ENCODE results near the gene CDH4.

The CDH4 gene

GRCh38 chr20:61332016-61332975 is 80.2 kb downstream of the CDH4 start:
- no peak for DNase-seq

GRCh38 chr20:61333484-61334108 is 81.5 kb downstream of the CDH4 start:
- no peak for DNase-seq

- no peak for DNase-seq
Measured at GRCh38 chr20:61340157-61340556, 88.1 kb downstream of the CDH4 start.

DNA sequence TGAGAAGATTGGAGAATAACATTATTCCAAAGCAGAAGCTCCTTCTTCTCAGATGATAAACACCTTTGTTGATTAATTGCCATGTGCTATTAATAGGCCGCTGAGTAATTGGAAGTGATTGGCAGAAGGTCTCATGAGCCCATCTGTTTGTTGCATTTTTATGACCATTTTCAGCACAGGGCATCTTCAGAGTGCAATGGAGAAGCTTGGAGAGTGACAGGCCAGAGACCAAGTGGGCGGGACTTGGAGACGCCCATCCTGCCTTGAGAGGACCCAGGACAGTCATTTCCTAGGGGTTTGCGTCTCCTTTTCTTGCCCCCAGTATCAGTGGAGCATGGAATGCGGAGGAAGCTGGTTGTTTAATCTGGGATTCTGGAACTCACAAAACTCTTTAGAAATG is 89.5 kb downstream of the CDH4 start:
- DNase-seq: no peak

- DNase-seq: no peak
Measured at GRCh38 chr20:61343934-61344333, 91.9 kb downstream of the CDH4 start.

DNA sequence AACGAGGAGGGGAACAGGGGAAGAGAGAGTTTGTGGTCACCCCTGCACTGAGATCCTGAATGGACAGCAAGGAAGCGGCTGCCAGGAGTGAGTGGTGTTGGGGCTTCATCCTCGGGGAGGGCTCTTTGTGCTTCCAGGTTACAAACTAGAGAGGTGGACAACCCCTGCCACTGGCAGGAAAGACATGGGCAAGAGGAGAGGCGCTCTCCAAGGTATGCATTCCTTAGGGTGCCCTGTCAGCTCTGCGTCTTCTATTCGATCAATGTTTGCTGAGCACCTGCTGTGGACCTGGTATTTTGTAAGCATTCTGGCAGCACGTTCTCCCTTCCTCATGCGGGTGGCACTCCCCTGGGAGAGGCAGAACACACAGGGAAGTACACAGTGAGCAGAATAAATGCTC is 93.6 kb downstream of the CDH4 start:
- no peak for DNase-seq

- no peak for DNase-seq
Measured at GRCh38 chr20:61346996-61347395, 94.9 kb downstream of the CDH4 start.

DNA sequence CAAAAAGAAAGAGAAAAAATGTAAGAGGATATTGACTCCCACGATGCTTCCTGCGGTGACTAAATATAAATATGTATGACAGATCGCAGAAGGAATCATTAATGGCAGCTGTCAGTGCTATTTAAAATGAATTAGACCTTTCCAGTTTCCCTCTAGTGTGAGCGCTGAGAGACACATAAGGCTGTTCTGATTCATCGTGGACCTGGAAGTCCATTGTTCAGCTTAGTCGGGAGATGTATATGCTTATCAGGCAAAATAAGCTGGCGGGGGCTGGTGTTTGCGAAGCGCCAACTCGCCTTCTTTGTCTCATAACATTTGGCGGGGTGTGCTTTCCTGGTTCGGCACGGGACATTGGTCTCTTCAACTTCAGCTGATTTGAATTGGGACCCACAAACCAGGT is 95.4 kb downstream of the CDH4 start:
- no peak for DNase-seq

DNA sequence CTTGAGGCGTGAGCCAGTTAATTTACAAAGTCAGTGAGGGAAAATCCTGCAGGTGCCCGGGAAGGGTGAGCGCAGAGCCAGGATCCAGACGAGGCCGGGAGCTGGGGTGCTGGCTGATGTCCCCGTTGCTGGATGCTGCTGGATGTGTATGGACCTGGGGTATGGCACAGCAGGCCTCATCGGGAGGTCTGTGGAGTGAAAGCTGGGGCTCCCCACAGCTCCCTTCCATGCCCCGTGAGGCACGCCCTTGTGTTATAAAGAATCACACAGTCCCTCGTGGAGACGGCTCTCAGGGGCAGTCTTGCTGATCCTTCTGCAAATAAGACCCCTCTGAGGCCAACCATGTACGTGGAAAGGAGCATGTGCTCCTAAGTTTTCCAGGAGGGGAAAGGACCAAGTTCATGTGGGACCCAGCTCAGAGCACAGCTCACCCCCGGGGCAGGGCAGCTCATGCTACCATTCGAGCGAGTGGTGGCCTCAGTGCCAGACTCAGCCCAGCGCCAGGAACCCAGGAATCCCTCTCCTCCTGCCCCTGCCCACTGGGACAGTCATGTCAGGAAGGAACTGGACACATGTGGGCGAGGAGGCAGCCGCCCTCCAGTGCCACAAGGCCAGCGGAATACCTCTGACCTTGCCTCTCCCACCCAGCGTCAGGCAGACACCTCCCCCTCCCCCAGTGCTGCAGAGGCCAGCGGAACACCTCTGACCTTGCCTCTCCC is 97.5 kb downstream of the CDH4 start:
- DNase-seq: no peak

DNA sequence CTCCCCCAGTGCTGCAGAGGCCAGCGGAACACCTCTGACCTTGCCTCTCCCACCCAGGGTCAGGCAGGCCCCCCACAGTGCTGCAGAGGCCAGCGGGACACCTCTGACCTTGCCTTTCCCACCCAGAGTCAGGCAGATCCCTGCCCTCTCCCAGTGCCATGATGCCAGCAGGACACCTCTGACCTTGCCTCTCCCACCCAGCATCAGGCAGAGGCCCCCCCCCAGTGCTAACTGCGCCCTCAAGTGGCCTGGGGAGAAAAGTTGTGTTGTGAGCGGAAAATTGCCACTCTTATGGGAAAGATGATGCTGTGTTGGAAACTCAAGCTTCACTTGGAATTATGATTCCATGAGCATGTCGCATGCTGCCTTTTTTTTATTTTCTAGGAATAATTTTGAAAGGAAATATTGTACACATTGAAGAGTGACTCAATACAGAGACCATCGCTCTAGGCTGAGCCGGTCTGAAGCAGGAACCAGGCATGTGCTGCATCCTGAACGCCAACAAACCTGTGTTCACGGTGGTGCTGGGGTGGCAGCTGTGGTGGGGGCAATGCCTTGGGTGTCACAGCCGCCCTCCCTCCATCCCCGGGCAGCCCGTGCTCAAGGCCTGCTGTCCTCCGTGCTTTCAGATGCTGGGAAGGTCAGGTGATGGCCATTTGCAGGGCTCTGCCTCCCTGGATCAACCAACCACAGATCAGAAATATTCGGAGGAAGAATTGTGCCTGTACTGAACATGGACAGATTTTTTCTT is 98.6 kb downstream of the CDH4 start:
- DNase-seq: no peak

DNA sequence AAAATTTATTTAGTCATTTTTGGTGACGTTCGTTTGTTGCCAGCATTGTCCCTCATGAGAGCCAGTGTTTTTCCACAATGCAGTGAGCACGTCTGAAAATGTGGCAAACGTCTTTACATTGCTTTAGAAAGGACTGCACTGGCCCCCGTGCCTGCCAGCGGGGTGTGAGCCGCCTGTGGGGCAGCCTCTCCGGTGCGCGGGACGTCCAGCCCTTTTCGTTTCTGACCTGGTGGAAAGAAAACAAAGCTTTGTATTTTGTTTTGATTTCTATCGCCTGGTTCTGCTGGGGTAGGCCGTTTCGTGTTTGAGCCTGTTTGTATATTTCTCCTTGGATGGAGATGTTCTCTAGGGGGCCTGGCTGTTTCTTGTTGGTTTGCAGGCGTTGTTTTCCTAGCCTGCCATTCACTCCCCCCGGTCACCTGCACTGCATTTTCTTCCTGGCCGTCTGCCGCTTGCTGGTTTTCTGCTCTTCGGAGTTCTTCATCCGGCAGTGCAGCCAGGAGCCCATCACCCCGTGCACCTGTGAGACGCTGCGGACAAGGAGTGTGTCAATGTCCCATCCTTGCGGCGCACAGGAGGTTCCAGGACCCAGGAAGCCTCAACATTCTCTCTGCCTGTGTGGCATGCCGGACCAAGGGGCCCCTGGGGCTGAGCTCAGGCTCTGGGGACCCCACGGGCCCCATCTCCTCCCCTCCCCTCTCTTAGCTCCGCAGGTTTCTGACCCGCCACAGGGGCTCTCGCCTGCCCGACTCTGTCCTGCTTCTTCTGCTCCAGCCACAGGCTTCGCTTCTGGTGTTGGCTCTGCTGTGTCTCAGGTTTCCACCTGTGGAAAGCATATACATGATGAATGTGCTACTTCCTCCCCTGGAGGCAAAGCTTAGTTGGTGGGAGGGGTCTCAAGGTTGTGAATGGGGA is 100.5 kb downstream of the CDH4 start:
- DNase-seq: no peak

- DNase-seq: no peak
Measured at GRCh38 chr20:61353261-61354000, 101.4 kb downstream of the CDH4 start.

DNA sequence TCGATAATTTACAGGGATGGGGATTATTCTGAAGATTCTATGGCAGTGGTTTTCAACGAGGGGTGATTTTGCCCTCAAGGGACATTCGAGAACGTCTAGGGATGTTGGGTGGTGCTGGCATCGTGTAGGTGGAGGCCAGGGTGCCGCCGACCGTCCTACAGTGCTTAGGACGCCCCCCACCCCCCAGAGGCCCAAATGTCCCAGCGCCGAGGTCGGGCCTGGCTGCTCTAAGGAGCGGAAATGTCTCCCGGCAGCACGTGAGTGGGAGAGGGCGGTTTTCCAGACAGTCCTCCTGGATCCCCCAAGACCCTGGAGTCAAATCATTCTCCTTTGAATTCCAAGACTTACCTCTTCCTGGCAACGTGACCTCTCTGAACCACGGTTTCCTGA is 101.9 kb downstream of the CDH4 start:
- DNase-seq: no peak

DNA sequence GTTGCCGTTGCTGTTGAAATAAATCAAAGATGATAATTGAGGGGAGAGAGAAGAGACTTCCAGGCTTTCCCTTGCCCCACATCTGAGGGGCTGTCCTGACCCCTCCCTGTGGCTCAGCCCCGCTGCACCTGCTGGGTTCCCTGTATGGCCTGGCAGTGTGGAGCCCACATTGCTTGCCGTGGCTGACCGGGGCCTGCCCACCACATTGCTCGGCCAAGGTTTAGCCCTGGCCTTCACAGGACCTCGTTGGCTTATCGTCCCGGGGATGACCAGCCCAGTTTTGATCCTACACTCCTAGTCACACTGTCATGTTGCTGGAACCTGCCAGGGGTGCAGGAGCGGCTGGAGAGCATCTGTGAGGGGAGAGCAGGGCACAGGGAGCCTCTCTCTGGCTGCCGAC is 102.4 kb downstream of the CDH4 start:
- DNase-seq: no peak

DNA sequence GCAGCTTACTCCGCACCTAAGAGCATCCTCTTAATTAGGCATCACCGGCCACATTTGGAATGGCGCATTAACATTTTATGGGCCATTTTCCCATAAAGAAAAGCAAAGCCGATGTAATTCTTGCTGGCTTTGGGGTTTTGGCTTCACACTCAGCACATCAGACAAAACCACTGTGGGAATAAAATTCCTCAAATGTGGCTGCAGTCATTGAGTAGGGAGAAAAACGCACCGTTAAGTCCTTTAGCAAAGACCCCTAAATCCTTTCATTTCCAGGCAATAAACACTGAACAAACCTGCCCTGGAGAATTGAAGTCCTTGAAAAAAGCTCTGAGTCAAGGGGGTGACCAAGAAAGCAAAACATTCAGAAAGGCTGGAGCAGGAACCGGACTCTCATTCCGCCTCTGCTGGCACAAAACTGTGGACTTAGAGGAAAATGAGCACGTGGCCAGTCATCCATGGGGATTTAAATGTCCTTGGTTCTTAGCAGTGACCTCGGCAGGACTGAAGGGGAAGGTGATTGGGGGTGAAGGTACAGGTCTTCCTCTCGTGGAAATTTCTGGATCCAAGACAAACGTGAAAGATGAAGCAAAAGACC is 102.9 kb downstream of the CDH4 start:
- no peak for DNase-seq

DNA sequence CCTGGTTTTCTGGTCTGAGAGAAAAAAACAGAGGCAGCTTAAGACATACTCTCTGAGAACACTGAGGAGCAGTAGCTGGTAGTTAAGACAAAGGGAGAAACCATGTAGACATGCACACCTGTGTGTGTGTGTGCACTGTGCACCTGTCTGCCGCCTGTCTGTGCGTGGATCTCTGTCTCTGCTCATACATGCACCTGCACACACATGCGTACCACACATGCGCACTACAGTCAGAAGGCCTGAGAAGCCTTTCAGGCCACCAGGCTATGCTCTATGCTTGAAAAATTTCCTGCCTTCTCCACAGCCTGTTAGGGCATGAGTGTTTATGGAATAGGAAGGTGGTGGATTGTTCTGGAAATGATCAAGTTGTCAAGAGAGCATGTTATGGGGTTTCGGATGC is 103.5 kb downstream of the CDH4 start:
- DNase-seq: no peak

DNA sequence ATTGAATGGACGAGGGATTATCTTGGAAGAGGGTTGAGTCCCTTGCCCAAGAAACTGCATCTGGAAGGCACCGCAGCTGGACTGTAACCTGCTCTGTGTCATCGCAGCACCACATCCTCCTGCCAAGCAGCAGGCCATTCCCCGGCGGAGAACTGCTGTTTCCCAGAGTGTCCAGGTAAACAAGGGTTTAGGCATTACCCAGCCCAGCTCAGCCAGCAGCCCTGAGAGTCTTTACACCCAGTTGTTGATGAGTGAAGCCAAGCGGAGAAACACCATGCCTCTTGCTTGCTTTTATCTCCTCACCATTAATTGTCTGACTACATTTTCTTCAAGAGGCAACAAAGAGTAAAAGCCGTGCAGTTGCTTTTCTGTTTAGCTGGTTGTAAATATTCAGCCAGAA is 104.1 kb downstream of the CDH4 start:
- DNase-seq: no peak

DNA sequence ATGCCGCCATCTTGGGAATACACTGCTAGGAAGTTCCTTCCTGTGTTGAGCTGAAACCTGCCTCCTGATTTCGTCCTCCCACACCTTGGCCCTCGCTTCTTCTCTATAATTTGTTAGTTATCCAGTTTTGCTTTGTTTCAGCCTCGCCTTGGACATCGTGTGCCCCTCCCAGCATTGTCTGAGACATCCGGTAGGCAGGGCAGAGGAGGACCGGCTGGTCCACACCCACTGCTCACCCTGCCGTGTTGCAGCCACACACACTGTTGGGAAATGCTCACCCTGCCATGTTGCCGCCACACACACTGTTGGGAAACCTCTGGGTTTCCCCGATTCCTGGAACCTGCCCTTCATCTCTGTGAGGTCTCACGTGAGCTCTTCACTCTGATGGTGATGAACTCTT is 105.1 kb downstream of the CDH4 start:
- DNase-seq: no peak

GRCh38 chr20:61359254-61359653 is 107.2 kb downstream of the CDH4 start:
- no peak for DNase-seq

DNA sequence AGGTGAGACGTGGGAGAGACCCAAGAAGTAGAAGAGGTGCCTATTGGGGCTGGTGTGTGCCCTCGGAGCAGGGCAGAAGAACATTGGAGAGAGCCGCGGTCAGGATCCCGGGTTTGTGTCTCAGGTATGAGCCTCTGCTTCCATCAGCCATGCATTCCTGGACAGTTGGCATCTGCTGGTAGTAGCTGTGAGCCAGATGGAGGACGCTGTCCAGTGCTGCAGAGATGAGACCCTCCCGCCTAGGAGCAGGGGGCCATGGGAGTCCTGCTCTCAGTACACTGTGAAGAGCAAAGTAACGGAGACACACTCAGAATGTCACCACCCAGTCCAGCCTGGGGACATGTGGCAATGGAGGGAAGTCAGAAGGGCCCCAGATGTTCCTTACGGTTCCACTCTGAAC is 108.2 kb downstream of the CDH4 start:
- DNase-seq: no peak

DNA sequence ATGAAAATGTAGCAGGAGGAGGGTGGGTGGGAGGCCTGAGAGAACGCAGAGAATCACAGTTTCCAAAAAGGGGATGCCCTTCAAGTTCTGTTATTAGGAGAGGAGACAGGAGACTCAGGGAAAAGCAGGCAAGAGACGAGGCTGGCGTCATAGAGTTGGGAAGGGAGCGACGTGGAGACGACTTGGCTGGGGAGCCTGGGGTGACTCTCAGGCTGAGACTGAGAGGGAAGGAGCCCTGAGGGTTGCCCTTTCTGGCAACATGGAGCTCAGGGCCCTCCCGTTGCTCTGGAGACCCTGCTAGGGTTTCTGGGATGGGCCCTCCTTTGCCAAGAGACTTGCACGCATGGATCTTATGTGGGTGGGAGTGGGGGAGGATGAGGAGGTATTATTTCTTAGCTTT is 108.9 kb downstream of the CDH4 start:
- no peak for DNase-seq

Data from NCI-H2029 (cell line).